Measurements from ENCODE around the gene ANKRD10.

DNA sequence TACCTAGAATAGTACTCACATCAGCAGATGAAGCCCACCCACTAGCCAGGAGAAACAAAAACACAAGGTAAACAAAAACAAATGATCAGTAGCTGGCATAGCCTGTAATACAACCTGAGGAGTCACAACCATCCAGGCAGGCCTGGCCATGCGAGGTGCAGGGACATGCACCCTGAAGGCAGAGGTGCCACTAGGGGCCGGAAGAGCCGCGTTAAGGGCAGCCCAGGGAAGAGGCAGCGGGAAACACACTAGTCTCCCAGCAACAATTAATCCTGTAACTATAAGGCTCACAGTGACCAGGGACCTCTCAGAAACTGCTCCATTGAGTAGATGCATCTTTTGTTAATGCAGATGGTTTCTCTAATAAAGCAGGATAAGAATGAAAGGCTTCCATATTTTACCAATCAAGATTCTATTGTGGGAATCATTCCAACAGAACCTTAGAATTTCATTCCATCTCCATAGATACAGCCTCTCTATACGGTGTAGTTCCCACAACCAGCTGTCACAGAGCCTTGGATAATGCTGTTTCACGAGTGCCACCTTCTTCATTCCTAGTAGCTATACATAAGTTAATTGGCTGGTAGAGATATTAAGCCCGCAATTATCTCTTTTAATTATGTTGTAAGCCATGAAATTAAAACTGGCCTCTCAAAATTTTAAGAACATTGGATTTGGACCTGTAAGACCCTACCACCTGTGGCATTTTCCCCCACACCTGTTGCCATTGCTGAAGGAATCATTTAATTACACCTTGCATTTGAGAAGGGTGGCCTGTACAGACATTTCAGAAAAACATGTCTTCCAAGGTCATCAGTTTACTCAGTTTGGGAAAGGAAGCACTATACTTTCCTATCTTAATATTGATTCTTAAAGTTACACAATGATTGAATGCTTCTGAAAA is 28.7 kb downstream of the ANKRD10 start:
- no peak for TF ChIP-seq ZNF114 (CRISPR knock-in tag; IDR thresholded peaks at IDR 0.05)
- TF ChIP-seq, protein P1, sequence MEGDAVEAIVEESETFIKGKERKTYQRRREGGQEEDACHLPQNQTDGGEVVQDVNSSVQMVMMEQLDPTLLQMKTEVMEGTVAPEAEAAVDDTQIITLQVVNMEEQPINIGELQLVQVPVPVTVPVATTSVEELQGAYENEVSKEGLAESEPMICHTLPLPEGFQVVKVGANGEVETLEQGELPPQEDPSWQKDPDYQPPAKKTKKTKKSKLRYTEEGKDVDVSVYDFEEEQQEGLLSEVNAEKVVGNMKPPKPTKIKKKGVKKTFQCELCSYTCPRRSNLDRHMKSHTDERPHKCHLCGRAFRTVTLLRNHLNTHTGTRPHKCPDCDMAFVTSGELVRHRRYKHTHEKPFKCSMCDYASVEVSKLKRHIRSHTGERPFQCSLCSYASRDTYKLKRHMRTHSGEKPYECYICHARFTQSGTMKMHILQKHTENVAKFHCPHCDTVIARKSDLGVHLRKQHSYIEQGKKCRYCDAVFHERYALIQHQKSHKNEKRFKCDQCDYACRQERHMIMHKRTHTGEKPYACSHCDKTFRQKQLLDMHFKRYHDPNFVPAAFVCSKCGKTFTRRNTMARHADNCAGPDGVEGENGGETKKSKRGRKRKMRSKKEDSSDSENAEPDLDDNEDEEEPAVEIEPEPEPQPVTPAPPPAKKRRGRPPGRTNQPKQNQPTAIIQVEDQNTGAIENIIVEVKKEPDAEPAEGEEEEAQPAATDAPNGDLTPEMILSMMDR (conservative IDR thresholded peaks at IDR 0.05; ENCODE audit: low read depth in 2 of 2) = peak; percentile 32 to 54; a peak in 3 of 4 replicates
- TF ChIP-seq EZH2 (IDR thresholded peaks at IDR 0.05; ENCODE audit: low read depth, unreplicated experiment) = no peak
